RWPE2 (cell line): Measurements from ENCODE around the gene PPARA.

Experiments used
- ATAC-seq: fragments of 200-7000 bp; cut with Tn5 transposase; 3 replicates; pipeline ENCODE4 v1.9.1; 2021; ENCODE audit warnings: low read depth
- DNase-seq: peaks from one replicate; pipeline ENCODE4 v3.0.0-alpha.2; 2020; ENCODE audit warnings: low spot score
- H3K27ac ChIP-seq: fragments of 450-650 bp; 2 replicates; pipeline ENCODE4 v1.5.1; 2017; ENCODE audit warnings: mild to moderate bottlenecking; ENCODE audit not compliant: poor library complexity, severe bottlenecking
- H3K27me3 ChIP-seq: fragments of 250-450 bp; sonication (Bioruptor Pico); 2 replicates; pipeline ENCODE4 v1.5.1; 2021; ENCODE audit warnings: mild to moderate bottlenecking, moderate library complexity; ENCODE audit not compliant: insufficient read depth, poor library complexity, severe bottlenecking
- H3K36me3 ChIP-seq: fragments of 250-450 bp; sonication (Bioruptor Pico); 2 replicates; pipeline ENCODE4 v1.5.1; 2020; ENCODE audit warnings: low read depth, mild to moderate bottlenecking, moderate library complexity
- H3K4me1 ChIP-seq: fragments of 250-450 bp; sonication (Bioruptor Pico); 2 replicates; pipeline ENCODE4 v1.5.1; 2021; ENCODE audit warnings: mild to moderate bottlenecking, moderate library complexity; ENCODE audit not compliant: insufficient read depth, poor library complexity, severe bottlenecking
- H3K4me3 ChIP-seq: fragments of 250-450 bp; sonication (Bioruptor Pico); 2 replicates; pipeline ENCODE4 v1.5.1; 2021; ENCODE audit warnings: mild to moderate bottlenecking, moderate library complexity; ENCODE audit not compliant: severe bottlenecking
- H3K9me3 ChIP-seq: fragments of 250-450 bp; sonication (Bioruptor Pico); 2 replicates; pipeline ENCODE4 v1.5.1; 2021; ENCODE audit warnings: mild to moderate bottlenecking, moderate library complexity; ENCODE audit not compliant: severe bottlenecking
- CTCF ChIP-seq: fragments of 450-650 bp; IDR thresholded peaks from one replicate; pipeline ENCODE4 v1.5.1; 2017; ENCODE audit warnings: mild to moderate bottlenecking, moderate library complexity; ENCODE audit not compliant: poor library complexity, severe bottlenecking

PPARA gene

GRCh38 chr22:46110215-46110614 is 40.1 kb upstream of the PPARA start:
- no peak for DNase-seq
- Histone ChIP-seq H3K27ac (peak overlapping the region; percentile 92), H3K27me3 (no peaks in the 10 kb centered on the region), H3K36me3 (peaks cover 80% of the 10 kb centered on the region), H3K4me1 (peaks cover 23% of the 10 kb centered on the region), H3K4me3 (no peak overlapping the region), H3K9me3 (no peaks in the 10 kb centered on the region)
- TF ChIP-seq CTCF: no peak
- peak; percentile 16; the same call in 2 of the 3 replicates for ATAC-seq

- ATAC-seq (no peak), DNase-seq (no peak)
- H3K4me1 ChIP-seq: peaks cover 7% of the 10 kb centered on the region
- no peak for TF ChIP-seq CTCF
- H3K27ac ChIP-seq: peak overlapping the region; percentile 58
- H3K4me3 ChIP-seq: no peak overlapping the region
- H3K36me3 ChIP-seq: peaks cover 65% of the 10 kb centered on the region
- no peaks in the 10 kb centered on the region for H3K27me3 ChIP-seq
- no peaks in the 10 kb centered on the region for H3K9me3 ChIP-seq
Observed at GRCh38 chr22:46111645-46112306, 38.5 kb upstream of the PPARA start.

- H3K27me3 ChIP-seq: no peaks in the 10 kb centered on the region
- H3K4me1 ChIP-seq: peaks cover under 1% of the 10 kb centered on the region
- no peak for ATAC-seq
- H3K9me3 ChIP-seq: no peaks in the 10 kb centered on the region
- no peak for TF ChIP-seq CTCF
- no peak for DNase-seq
- H3K36me3 ChIP-seq: peaks cover 59% of the 10 kb centered on the region
- no peak overlapping the region for H3K4me3 ChIP-seq
- H3K27ac ChIP-seq: peak overlapping the region; percentile 58
Observed at GRCh38 chr22:46112405-46112804, 37.9 kb upstream of the PPARA start.

GRCh38 chr22:46113110-46113909 is 37.0 kb upstream of the PPARA start:
- ATAC-seq (no peak), DNase-seq (no peak)
- no peak for TF ChIP-seq CTCF
- Histone ChIP-seq H3K4me1 (no peaks in the 10 kb centered on the region), H3K27ac (peak overlapping the region; percentile 58), H3K4me3 (no peak overlapping the region), H3K9me3 (no peaks in the 10 kb centered on the region), H3K36me3 (peaks cover 50% of the 10 kb centered on the region), H3K27me3 (no peaks in the 10 kb centered on the region)
